SK-N-SH (cell line): ENCODE measurements around the gene LRSAM1. TPM values are rescaled to one million over a fixed set of nuclear protein-coding genes. Genes with fewer than 3 reads are reported as not detected.

Experiments used
- CTCF ChIA-PET: fragments of 300-600, 350-600 bp; formaldehyde crosslinking; extraction: SDS; loops from one replicate; lab custom pipeline; 2021; lab: Yijun Ruan, JAX
- POLR2A ChIA-PET: fragments of 350-600 bp; sonication (Branson Sonifier 250); formaldehyde crosslinking; extraction: SDS; loops from one replicate; lab custom pipeline; 2020; ENCODE audit warnings: antibody characterized with exemption, inconsistent platforms; lab: Yijun Ruan, JAX
- DNase-seq: peaks from one replicate; pipeline ENCODE4 v3.0.0; 2012
- H2AFZ ChIP-seq: fragments of 200-600 bp; sonication (generic); 2 replicates; pipeline ENCODE4 v1.8.1; 2016; ENCODE audit warnings: antibody characterized with exemption, mild to moderate bottlenecking, low read depth
- H3F3A ChIP-seq: fragments of 200-600 bp; sonication (generic); replicated peaks from 2 replicates; pipeline ENCODE3; 2016; ENCODE audit warnings: antibody characterized with exemption, mild to moderate bottlenecking; ENCODE audit not compliant: insufficient read depth
- H3K27ac ChIP-seq, 2 experiments: fragments of 200-500 bp in 1 of 2; fragments of 200-600 bp in 1 of 2; sonication (Bioruptor generic) in 1 of 2; sonication (generic), shearing (Covaris generic) in 1 of 2; 2 replicates each; pipeline versions ENCODE4 v1.5.1 to v1.6.1; 2014 to 2016; ENCODE audit warnings: low read depth in 2 of 2, inconsistent platforms in 1 of 2, low read length in 1 of 2, mild to moderate bottlenecking in 1 of 2, mixed read lengths in 1 of 2
- H3K27me3 ChIP-seq: fragments of 200-600 bp; sonication (generic), shearing (Covaris generic); 2 replicates; pipeline ENCODE4 v1.6.1; 2016; ENCODE audit warnings: mixed run types; ENCODE audit not compliant: insufficient read depth
- H3K36me3 ChIP-seq, 2 experiments: fragments of 200-500 bp in 1 of 2; fragments of 200-600 bp in 1 of 2; sonication (Bioruptor generic) in 1 of 2; sonication (generic) in 1 of 2; replicated peaks in 1 of 2; 2 replicates each; pipeline versions ENCODE3 to v1.5.1; 2014 to 2016; ENCODE audit warnings: low read length in 1 of 2, mild to moderate bottlenecking in 1 of 2; ENCODE audit not compliant: insufficient read depth in 2 of 2, control insufficient read depth in 1 of 2
- H3K4me1 ChIP-seq, 2 experiments: fragments of 200-500 bp in 1 of 2; fragments of 200-600 bp in 1 of 2; sonication (Bioruptor generic) in 1 of 2; sonication (generic), shearing (Covaris generic) in 1 of 2; 2 replicates each; pipeline versions ENCODE4 v1.5.1 to v1.6.1; 2014 to 2016; ENCODE audit warnings: low read depth in 1 of 2, low read length in 1 of 2, mixed run types in 1 of 2; ENCODE audit not compliant: insufficient read depth in 2 of 2, control insufficient read depth in 1 of 2
- H3K4me2 ChIP-seq: fragments of 200-600 bp; sonication (generic), shearing (Covaris generic); 2 replicates; pipeline ENCODE4 v1.6.1; 2017; ENCODE audit warnings: mixed run types
- H3K4me3 ChIP-seq, 2 experiments: fragments of 200-500 bp in 1 of 2; fragments of 200-600 bp in 1 of 2; sonication (Bioruptor generic) in 1 of 2; sonication (generic), shearing (Covaris generic) in 1 of 2; 2 replicates each; pipeline versions ENCODE4 v1.5.1 to v1.8.1; 2014 to 2016; ENCODE audit warnings: low read depth in 2 of 2, inconsistent platforms in 1 of 2, low read length in 1 of 2, mild to moderate bottlenecking in 1 of 2, mixed read lengths in 1 of 2, moderate library complexity in 1 of 2
- H3K79me2 ChIP-seq: fragments of 200-600 bp; sonication (generic); 2 replicates; pipeline ENCODE4 v1.8.1; 2017; ENCODE audit warnings: mild to moderate bottlenecking; ENCODE audit not compliant: insufficient read depth
- H3K9ac ChIP-seq: fragments of 200-600 bp; sonication (generic); 2 replicates; pipeline ENCODE4 v1.6.1; 2017; ENCODE audit warnings: mixed run types
- H3K9me2 ChIP-seq: fragments of 200-600 bp; sonication (generic); 2 replicates; pipeline ENCODE4 v1.6.1; 2017; ENCODE audit warnings: mixed run types
- H3K9me3 ChIP-seq: fragments of 200-600 bp; sonication (generic); 2 replicates; pipeline ENCODE4 v1.6.1; 2017; ENCODE audit warnings: mixed run types, mild to moderate bottlenecking, moderate library complexity
- H4K20me1 ChIP-seq: fragments of 200-600 bp; sonication (generic); 2 replicates; pipeline ENCODE4 v1.6.1; 2017; ENCODE audit warnings: mild to moderate bottlenecking, mixed run types; ENCODE audit not compliant: insufficient read depth
- CHD2 ChIP-seq: fragments of 150-350 bp; IDR thresholded peaks from 2 replicates; pipeline ENCODE4 v1.6.1; 2018; ENCODE audit warnings: low read length; ENCODE audit not compliant: partially characterized antibody
- EP300 ChIP-seq, 2 experiments: IDR thresholded peaks; 2 replicates each; pipeline versions ENCODE4 v1.4.0 to v1.6.1; 2012; ENCODE audit warnings: borderline replicate concordance in 1 of 2, low read depth in 1 of 2, low read length in 1 of 2
- NRF1 ChIP-seq: IDR thresholded peaks from 2 replicates; pipeline ENCODE4 v1.6.1; 2012; ENCODE audit warnings: low read depth, mild to moderate bottlenecking, low read length
- REST ChIP-seq: IDR thresholded peaks from 2 replicates; pipeline ENCODE4 v1.6.1; 2012; ENCODE audit warnings: mild to moderate bottlenecking, low read depth, low read length, moderate library complexity
- SIN3A ChIP-seq: IDR thresholded peaks from 2 replicates; pipeline ENCODE4 v1.6.1; 2012; ENCODE audit warnings: low read depth, mild to moderate bottlenecking, low read length, moderate library complexity, borderline replicate concordance
- TAF1 ChIP-seq: IDR thresholded peaks from 2 replicates; pipeline ENCODE4 v1.6.1; 2012; ENCODE audit warnings: low read depth, mild to moderate bottlenecking, low read length, moderate library complexity, borderline replicate concordance
- ZBTB33 ChIP-seq: IDR thresholded peaks from 2 replicates; pipeline ENCODE4 v1.4.0; 2012; ENCODE audit warnings: low read depth, borderline replicate concordance
- WGBS: methylation state at CpG from one replicate; pipeline ENCODE4 v1.1.6; 2017; ENCODE audit warnings: low lambda C conversion rate; 5-methylcytosine and 5-hydroxymethylcytosine counted together
- polyA plus RNA-seq, 3 experiments: library from polyadenylated mRNA; depleted of rRNA; stranded (reverse); fragments of >200 nt; gene quantifications; 2 replicates each; pipeline ENCODE4 v1.2.3, GENCODE V29; 2012
- TF ChIP-seq, protein P1 (sequence below): fragments of 200-600 bp; sonication (generic); IDR thresholded peaks from 2 replicates; pipeline ENCODE4 v1.6.1; 2017; ENCODE audit warnings: antibody characterized with exemption, mild to moderate bottlenecking, moderate library complexity

Gene LRSAM1
- polyA plus RNA-seq, 1 of the 3 experiments (the other 2 are of a cell fraction) = 8.0 TPM

DNA sequence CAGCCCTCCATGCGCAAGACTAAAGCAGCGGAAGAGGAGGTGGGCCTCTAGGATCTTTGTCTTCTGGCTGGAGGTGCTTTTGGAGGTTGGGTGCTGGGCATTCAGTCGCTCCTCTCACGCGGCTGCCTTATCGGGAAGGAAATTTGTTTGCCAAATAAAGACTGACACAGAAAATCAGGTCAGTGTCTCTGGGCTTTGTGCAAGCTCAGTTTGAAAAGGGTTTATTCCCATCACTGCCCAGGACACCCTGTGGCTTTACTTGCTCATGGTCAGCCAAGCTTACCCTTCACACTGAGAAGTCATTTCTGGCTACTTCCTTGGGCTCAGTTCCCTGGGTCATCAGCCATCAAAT is 43.8 kb upstream of the LRSAM1 start:
- Histone ChIP-seq H3K9me3 (no peaks in the 10 kb centered on the region), H3K27ac (no peak overlapping the region), H3K27me3 (no peaks in the 10 kb centered on the region), H3K4me3 (no peak overlapping the region), H3K4me2 (no peak overlapping the region), H2AFZ (no peak overlapping the region), H3K4me1 (peaks cover 0 to 7% of the 10 kb centered on the region in 2 experiments; a peak in 1 of 4 replicates), H3K9ac (no peak overlapping the region), H3K36me3 (peaks cover 0 to 19% of the 10 kb centered on the region in 2 experiments), H4K20me1 (no peaks in the 10 kb centered on the region), H3K9me2 (no peaks in the 10 kb centered on the region), H3K79me2 (no peaks in the 10 kb centered on the region), H3F3A (no peaks in the 10 kb centered on the region)
- ChIA-PET POLR2A (interaction anchor here (0.6 to 1.3 kb wide), 2 partner anchors 8 to 44 kb away, joined by 3 read pairs; no protein-coding TSS in a partner anchor), CTCF (interaction anchor here (1.0 to 1.7 kb wide), 4 partner anchors 9 to 41 kb away, joined by 3 to 5 read pairs (median 3); no protein-coding TSS in a partner anchor)
- no peak for DNase-seq
- TF ChIP-seq CHD2 = no peak
- 93% methylated on average over 6 of the region's 6 CpGs for WGBS

- Histone ChIP-seq H3K27ac (no peak overlapping the region), H3F3A (no peaks in the 10 kb centered on the region), H3K79me2 (no peaks in the 10 kb centered on the region), H4K20me1 (no peaks in the 10 kb centered on the region), H2AFZ (no peak overlapping the region), H3K4me2 (no peak overlapping the region), H3K36me3 (peaks cover 0 to 3% of the 10 kb centered on the region in 2 experiments), H3K9me3 (no peaks in the 10 kb centered on the region), H3K9ac (no peak overlapping the region), H3K9me2 (no peaks in the 10 kb centered on the region), H3K4me1 (peaks cover 0 to 7% of the 10 kb centered on the region in 2 experiments; a peak in 1 of 4 replicates), H3K27me3 (no peaks in the 10 kb centered on the region), H3K4me3 (no peak overlapping the region)
- ChIA-PET CTCF (interaction anchor here (0.9 kb wide), 1 partner anchor 12 kb away, joined by 3 read pairs; no protein-coding TSS in a partner anchor), POLR2A (no interaction called here)
- TF ChIP-seq SIN3A (no peak), EP300 (IDR thresholded peaks at IDR 0.05; ENCODE audit: borderline replicate concordance in 1 of 2, low read depth in 1 of 2, low read length in 1 of 2) (no peak), NRF1 (no peak), ZBTB33 (no peak), CHD2 (no peak), REST (no peak), TAF1 (no peak)
- TF ChIP-seq, protein P1, sequence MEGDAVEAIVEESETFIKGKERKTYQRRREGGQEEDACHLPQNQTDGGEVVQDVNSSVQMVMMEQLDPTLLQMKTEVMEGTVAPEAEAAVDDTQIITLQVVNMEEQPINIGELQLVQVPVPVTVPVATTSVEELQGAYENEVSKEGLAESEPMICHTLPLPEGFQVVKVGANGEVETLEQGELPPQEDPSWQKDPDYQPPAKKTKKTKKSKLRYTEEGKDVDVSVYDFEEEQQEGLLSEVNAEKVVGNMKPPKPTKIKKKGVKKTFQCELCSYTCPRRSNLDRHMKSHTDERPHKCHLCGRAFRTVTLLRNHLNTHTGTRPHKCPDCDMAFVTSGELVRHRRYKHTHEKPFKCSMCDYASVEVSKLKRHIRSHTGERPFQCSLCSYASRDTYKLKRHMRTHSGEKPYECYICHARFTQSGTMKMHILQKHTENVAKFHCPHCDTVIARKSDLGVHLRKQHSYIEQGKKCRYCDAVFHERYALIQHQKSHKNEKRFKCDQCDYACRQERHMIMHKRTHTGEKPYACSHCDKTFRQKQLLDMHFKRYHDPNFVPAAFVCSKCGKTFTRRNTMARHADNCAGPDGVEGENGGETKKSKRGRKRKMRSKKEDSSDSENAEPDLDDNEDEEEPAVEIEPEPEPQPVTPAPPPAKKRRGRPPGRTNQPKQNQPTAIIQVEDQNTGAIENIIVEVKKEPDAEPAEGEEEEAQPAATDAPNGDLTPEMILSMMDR = no peak
- 98% methylated on average over 4 of the region's 4 CpGs for WGBS
- DNase-seq = no peak
Measured at GRCh38 chr9:127411122-127411521, 40.2 kb upstream of the LRSAM1 start.
